NCI-H187 treated with DMSO at 0.1 percent for 48 hours (cell line): ENCODE data around the gene CAP1.

ENCODE experiments used
- DNase-seq: peaks from one replicate; lab custom pipeline; 2025; lab: John Stamatoyannopoulos, UW

CAP1 gene

DNA sequence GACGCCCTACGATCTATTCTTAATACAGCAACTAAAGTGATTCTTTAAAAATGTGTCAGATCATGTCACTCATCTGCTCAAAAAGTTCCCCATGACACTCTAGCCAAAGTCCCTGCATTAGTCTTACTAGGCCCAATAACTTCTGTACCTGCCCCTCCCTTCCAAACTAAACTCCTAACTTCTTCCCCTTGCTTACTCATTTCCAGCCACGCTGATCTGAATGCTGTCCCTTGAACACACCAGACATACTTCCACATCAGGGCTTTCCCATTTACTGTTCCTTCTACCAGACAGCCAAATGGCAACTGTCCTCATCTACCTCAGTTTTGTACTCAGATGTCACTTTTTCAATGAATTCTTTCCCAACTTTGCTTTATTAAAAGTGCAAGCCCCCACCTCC lies 55.3 kb downstream of the CAP1 start:
- no peak for DNase-seq

DNA sequence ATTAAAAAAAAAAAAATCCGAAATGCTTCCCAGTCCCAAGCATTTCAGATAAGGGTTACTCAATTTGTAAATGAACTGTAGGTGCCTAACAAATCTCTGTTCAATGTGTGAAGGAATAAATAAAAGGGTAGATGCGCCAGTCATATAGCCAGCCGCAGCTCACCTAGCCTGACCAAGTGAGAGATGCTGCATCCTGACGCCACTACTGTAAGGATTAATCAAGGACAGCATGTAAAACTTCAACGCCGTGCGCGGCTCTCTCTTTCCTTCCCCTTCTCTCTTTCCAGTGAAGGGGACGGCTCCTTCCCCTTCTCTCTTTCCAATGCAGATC lies 56.1 kb downstream of the CAP1 start:
- no peak for DNase-seq

DNA sequence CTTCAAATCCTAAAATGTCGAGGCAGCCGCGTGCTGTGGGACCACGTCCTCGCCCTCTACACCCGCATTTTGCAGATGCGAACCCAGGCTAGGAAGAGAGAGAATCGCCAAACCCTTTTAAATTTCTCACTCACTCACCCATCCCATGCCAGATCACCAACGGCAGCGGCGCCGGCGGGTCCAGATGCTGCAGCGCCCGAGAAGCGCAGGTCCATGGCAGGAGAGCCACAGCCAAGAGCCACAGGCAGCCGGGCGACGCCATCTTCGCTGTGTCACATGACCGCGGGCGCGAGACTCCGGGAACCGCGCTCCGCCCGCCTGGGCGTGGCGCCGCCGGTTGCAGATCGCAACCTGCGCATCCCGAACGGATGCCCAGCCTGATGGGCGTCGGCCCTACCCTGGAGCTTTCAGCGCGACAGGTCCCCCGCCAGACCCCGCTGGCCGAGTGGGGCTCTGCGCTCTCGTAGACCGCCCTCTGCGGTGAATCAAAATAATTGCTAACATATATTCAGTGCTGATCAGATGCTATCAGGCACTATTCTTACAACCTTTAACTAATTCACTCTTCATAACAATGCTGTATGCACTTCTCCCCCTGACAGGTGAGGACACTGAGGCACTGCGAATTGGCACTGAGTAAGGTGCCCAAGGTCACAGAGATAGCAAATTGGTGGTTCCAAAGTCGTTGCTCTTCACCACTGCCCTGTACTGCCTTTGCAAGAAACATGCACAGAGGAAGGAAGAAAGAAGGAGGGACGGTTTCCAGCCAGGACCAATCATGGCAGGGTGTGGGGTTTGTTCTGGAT lies 56.7 kb downstream of the CAP1 start, which contains the start of gene PPT1:
Gene PPT1, minus strand, starts transcription at position 276 of the 806 bp plus-strand sequence. Its CDS starts 14 bp downstream, at position 262.
- no peak for DNase-seq

DNA sequence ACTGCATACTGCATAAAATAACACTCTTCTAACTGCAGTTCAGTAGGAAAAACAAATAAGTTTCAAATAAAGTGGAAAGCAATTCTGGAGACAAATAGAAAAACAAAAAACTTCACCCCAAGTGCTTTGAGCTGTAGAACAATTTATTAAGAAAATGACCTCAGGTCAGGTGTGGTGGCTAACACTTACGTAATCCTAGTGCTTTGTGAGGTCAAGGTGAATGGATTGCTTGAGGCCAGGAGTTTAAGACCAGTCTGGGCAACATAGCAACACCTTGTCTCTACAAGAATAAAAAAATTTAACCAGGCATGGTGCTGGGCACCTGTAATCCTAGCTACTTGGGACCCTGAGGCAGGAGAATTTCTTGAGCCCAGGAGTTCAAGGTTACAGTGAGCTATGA lies 61.5 kb downstream of the CAP1 start:
- DNase-seq, result no peak

DNA sequence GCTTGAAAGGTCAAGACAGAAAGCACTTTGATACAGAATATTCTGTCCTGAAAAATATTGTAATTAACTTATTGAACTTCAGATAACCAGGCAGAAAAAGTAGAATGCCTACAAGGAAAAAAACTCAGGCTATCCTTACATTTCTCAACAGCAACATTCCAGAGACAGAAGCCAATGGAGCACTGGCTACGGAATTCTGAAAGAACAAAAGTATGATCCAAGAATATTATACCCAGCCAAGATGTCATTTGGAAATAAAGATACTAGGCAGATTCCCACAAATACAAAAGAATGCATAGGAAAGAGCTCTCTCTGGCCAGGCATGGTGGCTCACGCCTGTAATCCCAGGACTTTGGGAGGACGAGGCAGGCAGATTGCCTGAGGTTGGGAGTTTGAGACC lies 62.4 kb downstream of the CAP1 start:
- DNase-seq, result no peak

DNA sequence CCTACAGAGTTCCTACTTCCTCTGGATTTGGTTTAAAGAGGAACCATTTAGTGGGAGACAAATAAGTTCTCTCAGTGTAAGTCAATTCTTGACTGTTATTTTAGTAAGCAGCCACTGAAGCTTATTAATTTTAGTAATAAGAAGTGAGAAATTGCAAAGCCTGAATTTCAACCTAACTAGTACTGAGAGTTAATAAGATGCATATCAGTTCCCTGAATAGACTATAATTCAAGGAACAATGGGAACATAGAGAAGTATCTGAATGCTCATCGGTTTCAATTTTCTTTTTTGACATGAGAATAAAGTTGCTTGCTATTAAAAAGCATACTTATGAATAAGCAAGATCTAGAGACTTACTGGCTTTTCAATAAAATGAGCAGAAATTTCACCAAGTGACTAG lies 64.5 kb downstream of the CAP1 start:
- DNase-seq, result no peak

DNA sequence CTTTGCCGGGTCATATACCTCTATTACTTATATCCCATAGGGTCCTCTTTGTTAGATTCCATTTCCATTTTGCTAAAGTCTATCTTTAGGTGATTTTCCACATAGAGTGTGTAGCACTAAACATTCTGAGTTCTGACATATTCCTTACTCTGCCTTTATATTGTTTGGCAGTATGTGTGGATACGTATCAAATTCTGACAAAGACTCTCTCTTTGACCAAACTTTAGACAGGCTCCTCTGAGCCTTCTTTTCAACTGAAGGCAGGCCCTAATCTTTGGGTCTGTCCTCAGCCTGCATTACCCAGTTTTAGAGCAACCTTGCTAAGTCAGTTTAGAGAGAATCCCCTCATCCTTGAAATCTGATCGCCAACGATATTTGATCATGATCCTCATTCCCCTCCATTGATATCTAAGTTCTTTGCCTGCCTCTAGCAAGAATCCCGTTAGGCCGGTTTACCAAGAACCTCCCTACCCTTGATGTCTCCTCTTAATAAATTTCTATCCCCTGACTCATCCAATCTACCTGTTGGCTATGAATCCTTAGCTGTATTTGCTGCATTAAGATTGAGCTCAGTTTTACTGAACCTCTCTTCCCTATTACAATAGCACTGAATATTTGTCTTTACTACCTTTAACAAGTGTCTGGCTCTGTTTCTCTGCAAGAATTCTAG lies 66.9 kb downstream of the CAP1 start:
- DNase-seq, result no peak

DNA sequence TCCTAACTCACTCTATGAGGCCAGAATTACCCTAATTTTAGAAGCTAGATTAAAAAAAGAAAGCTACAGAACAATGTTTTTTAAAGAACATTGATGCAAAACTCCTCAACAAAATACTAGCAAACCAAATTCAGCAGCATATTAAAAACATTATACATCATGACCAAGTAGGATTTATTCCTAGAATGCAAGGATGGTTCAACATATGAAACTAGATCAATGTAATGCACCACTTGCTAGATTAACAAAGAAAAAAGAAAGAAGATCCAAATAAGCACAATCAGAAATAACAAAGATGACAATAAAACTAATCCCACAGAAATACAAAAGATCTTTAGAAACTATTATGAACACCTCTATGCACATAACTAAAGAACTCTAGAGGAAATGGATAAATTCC lies 69.9 kb downstream of the CAP1 start:
- no peak for DNase-seq

DNA sequence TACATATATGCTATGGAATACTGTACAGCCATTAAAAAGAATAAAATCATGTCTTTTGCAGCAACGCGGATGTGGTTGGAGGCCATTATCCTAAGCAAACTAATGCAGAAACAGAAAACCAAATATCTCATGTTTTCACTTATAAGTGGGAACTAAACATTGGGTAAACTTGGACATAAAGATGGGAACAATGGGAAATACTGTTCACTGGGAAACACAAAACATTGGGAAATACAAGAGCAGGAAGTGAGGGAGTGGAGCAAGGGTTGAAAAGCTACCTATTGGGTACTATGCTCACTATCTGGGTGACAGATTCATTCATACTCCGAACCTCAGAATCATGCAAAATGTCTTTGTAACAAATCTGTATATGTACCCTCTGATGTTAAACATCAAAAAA lies 73.9 kb downstream of the CAP1 start:
- no peak for DNase-seq

DNA sequence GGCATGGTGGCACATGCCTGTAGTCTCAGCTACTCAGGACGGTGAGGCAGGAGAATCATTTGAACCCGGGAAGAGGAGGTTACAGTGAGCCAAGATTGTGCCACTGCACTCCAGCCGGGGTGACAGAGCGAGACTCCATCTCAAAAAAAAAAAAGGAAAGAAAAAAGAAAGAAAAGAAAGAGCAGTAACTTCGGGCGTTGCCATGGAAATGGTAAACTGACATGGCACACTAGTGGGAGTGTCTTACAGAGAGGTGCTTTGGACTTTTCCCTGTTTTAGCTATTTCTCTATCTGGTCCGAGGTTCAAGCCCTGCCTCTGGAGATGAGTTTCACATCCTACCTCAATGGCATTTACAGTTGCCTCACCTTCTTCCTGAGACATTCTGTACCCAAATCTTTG lies 79.6 kb downstream of the CAP1 start:
- no peak for DNase-seq
